GM19324 (cell line): ENCODE measurements around the gene PRKAA2.

ENCODE experiments used
- ATAC-seq: cut with Tn5 transposase; IDR thresholded peaks from one replicate; pipeline ENCODE4 v1.9.1; 2021; ENCODE audit warnings: mild to moderate bottlenecking, moderate library complexity; ENCODE audit not compliant: unreplicated experiment, low FRiP score

The PRKAA2 gene

DNA sequence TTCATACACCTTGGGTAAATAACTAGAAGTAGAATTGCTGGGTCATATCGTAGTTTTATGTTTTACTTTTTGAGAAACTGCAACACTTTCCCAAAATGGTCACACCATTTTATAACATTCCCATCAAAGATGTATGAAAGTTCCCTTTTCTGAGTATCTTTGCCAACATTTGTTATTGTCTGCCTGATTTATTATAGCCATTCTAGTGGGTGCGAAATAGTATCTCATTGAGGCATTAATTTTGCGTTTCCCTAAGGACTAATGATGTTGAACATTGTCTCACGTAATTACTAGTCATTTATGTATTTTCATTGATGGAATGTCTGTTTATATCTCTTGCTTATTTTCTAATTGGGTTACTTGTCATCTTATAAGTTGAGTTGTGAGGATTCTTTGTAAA, 3.4 kb downstream of the PRKAA2 start:
- ATAC-seq, result no peak

DNA sequence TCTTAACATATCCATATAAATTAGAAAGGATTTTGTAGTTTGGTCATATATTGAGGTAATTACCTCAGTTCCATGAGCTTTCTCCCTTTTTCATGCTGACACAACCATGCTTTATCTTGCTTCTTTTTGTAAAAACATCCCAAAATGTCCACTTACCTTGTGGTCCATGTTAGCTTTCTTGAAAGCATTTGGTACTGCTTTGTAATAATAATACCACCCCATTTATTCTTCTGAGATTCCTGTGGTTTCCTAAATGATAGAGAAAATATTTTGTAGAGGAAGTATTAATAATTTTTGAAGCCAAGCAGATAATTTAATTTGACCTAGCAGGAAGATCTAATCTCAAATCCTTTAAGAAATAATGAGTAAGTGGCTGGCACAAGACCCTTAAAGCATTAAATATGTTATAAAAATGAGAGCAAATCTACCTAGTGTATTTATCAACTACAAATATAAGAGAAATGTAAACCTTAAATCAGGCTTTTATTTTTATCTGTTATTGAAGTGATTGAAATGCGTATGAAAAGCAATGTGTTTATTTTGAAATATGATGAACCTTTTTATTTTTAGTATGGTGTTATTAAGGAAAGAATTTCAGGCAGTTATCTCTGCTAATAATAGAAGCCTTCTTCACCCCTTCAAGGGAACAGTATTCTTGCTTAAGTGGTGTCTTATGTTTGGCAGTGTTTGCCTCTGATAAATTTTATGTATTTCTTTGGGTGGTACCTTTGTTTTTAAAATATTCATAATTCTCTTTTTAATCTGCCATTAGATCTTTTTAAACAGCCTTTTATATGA, 9.2 kb downstream of the PRKAA2 start:
- ATAC-seq, result no peak

DNA sequence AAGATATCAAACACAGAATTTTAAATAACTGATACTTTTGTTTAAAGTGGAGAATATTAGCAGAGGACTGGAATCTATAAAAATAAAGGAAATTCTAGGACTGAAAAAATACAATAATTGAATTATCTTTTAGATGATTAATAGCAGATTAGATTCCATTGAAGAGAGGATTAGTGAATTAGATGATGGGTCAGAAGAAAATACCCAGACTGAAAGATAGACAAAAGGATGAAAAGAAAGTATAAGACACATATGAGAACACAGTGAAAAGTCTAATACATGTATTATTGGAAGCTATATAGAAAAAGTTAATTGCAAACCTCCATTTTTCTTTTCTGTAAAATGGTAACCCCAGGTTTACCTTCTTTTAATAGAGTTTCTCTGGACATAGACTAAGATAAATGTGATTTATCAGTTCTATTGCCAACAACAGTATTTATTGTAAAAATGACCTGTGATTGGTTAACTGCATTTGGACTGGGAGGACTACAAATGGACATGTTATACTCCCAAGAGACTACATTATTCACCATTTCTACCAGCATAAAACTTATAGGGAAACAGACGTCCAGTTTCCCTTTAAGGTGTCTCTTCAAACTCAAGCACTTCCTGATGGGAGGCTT, 11.0 kb downstream of the PRKAA2 start:
- ATAC-seq, result no peak

DNA sequence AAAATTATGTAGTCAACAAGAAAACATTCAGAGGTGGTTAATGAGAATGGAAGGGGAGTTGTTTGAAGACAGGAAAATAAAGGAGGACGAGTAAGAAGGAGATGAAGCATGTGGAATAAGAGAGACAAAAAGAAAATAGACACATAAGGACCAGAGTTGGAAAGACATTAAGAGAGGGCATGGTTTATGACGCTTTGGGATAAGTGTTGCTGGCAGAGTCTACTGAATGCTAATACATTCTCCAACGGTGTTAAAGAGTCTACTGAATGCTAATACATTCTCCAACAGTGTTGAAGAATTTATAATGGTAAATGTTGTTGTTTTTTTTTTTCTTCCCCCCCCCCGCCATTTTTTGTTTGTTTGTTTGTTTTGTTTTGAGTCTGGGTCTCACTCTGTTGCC, 13.1 kb downstream of the PRKAA2 start:
- no peak for ATAC-seq

DNA sequence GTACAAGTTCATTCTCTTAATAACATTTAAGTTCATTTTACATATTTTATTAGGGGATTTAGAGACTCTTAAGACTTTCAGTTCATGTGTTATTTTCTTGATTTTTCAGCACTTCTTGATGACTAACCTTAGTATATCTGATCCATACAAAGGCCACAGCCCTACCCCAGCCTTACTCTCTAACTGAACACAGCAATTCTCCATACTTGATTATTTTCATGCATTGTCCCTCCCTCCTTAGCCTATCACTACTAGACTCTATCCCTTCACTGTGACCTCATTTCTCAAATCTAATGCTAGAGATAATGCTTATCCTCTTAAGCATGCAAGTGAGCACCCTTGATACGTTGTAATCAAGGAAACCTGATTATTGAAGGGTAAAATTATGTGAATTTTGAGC, 15.2 kb downstream of the PRKAA2 start:
- no peak for ATAC-seq

DNA sequence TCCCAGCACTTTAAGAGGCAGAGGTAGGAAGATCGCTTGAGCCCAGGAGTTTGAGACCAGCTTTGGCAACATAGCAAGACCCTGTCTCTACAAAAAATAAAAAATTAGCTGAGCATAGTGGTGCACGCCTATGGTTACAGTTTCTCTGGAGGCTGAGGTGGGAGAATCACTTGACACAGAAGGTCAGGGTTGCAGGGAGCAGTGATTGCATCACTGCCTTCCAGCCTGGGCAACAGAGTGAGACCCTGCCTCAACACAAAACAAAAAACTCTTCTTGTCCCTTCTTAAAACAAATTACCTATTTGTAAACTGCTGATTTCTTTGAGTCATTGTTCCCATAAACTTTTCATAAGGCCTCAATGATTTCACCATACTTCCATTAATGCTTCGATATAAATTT, 18.7 kb downstream of the PRKAA2 start:
- ATAC-seq, result no peak

DNA sequence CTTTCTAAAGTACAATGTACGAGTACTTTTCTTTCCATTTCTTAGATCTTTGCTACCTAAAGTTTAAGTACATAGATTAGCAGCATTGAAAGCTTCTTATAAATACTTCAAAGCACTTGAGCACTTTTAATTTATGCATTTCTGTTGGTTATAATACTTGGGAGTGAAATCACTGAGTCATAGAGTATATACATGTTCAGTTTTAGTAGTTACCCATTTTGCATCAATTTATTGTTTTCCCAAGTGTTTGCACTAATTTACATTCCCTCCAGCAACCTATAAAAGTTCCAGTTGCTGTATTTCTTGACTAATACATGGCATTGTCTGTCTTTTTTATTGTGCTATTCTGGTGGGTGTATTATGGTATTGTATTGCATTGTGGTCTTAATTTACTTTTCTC, 20.3 kb downstream of the PRKAA2 start:
- ATAC-seq, result no peak

DNA sequence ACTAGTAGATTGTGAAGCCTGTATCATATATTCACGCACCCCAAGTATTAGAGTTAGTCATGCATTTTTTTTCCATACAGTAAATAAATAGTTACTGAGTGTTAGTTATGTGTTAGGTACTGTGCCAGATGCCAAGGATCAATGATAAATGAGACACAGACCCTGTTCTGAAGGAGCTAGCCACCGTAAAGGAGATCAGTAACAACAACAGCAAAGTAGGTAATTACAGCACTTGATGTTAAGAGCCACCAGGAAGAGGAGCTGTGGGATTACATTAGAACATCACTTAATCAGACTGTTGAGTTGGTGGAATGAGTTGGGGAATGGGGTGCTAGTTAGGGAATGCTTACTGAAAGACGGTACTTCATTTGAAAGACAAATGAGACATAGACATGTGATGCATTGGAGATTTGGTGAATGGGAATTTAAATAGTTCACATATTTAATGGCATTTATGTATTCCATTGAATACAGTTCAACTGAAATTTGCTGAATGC, 21.0 kb downstream of the PRKAA2 start:
- no peak for ATAC-seq

DNA sequence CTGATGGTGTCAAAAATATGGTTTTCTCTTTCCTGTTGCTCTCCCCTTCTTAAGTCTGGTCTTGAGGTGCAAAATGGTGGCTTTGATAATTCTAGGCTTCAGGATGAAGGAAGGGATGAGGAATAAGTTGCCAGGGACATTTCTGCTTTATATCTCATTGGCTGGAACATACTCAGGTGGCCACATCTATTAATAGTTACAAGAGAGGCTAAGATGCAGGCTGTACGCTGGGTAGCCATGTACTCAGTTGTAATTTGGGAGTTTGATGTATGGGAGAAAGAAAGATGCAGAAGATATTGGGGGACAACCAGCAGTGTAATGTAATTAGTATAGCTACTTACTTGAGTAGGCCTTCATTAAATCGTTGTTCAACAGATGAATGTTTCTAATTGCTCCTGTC, 25.2 kb downstream of the PRKAA2 start:
- ATAC-seq, result no peak

DNA sequence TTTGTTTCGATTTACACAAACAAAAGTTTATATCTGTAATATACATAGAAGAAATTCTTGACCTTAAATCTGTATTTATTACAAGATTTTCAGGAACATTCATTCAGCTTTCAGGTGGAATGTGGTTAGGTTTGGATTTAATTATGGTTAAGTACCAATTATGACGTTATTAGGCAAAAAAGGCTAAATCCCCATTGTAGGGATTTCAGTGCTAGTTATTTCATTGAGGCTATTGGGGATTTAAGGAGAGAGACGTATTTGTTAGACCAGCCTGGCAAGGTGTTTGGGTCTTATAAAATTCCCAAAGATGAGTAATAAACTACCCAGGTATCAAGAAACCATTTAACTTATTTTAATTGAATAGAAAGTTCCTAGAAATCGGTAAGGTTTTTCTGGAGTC, 26.0 kb downstream of the PRKAA2 start:
- ATAC-seq, result no peak

DNA sequence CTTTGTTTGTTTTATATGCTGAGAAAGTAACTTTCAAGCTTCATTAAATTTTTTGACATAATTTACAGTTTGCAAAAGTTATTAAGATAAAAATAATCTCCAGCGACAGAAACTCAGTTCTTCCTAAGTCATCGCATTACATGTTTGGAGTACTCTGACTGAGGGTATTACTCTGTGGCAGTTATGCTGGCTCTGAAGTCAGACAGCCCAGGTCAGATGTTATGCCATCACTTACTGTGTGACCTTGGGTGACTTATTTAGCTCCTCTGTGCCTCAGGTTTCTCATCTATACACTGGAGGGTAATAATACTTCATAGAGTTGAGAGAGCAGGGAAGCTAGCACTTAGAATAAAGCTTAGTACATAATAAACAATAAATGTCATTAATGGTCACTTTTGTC, 26.4 kb downstream of the PRKAA2 start:
- no peak for ATAC-seq

DNA sequence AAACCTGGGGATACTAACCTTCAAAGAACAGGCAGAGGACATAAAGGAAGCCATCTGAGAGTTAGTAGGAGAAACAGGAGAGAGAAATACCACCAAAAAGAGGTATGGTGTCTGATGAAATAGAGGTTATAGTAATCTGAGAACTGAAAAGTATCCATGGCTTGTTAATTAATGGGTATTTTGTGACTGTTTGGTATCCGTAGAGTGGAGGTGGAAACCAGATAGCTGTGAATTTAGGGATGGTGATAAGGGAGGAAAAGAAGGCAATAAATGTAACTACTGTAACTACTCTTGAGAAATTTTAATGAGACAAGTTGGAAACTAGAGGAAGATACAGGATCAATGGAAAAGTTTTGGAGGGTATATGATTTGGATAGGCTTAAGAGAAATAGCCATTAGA, 27.5 kb downstream of the PRKAA2 start:
- no peak for ATAC-seq

DNA sequence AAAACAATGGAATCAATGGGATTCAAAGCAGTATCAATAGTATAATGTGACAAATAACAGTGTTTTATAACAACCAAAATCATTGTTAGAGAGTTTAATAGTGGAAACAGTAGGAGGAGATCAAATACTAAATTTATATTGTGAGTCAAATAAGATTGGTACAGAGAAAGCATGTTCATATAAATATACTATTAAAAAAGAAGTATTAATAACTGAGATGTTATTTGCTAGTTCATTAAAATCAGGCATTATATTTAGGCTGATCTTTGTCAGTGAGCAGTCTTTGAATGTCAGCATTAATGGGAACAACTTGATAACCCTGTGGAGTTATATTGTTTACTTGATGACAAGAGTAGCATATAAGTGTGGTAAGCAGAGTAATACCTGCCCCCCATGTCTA, 30.6 kb downstream of the PRKAA2 start:
- no peak for ATAC-seq

DNA sequence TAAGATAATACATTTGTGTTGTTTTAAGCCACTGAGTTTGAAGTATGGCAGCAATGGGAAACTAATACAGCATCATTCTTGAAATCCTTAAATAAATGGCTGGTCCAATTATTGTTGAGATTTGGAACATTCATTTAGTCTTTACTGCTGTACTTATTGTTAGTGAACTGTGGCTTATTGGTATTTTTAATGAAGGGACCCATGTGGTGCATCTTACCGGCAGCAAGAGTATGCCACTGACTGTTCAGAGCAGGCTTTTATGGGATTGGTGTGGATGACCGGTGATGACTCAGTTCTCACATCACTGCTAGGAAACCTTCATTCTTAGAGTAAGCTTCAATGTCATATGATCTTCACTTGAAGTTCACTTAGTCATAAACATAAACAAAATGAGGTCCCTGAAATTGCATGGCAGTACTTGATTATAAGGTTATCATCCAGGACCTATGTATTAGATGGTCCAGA, 31.5 kb downstream of the PRKAA2 start:
- no peak for ATAC-seq

DNA sequence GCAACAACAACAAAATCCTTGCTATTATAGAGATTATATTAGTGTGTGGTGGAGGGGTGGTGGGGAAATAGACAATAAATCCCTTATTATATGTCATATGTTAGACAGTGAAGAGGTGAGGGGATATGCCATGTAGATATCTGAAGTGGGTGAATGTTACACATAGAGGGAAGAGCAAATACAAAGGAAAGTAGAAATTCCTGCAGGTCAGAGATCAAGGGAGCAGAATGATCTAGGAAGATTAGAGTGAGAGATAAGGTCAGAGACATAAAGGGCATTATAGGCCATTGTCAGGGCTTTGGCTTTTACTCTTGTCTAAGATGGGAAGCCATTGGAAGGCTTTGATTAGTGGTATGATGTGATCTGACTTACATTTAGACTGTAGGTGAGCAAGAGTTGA, 38.5 kb downstream of the PRKAA2 start:
- no peak for ATAC-seq

DNA sequence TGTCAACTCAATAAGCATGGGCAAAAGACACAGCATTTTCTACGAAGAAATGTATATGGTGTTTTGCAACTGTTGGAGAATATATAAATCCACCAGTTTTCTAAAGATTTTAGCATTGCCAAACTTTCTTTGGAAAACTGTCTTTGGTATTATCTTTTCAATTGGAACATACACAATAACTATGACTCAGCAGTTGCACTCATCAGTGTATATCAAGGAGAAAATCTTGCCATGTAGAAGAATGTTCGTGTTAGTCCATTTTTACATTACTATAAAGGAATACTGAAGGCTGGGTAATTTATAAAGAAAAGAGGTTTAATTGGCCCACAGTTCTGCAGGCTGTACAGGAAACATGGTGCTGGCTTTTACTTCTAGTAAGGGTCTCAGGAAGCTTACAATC, 41.1 kb downstream of the PRKAA2 start:
- ATAC-seq, result no peak

DNA sequence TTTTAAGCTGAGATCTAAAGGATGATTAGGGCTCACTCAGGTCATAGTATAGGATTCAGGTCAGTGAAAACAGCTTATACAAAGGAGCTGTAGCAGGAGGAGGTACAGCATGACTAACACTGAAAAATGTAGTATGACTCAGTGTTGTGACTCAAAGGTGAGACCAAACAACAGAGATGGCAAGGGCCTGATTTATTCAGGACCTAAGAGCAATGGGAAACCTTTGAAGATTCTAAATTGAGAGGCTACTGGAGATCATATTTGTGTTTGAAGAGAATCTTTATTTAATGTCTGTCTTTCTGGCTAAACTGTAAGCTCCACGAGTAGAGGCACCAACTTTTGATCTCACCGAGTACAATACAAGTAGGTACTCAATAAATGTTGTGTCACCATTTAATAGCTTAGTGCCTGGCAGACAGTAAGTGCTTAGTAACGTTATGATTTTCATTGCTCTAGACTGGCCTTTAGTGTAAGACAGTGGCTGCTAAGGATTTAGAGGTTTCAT, 43.5 kb downstream of the PRKAA2 start:
- no peak for ATAC-seq

DNA sequence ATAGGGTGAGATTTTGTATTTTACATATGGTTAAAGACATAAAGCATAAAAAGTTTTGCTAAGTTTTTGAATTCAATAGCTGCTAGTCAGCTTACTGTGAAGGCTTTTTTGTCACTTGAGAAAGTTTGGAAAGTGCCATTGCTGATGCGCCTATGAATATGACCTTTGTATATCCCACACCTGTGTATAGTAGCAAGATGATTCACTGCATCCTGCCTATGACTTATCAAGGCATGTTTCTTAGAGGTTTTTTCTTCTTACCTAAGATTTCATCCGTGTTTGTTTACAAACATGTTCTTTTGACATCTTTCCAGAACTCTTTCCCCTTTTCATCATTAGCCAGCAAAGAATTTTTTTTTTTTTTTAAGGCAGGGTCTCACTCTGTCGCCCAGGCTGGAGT, 51.5 kb downstream of the PRKAA2 start:
- ATAC-seq, result no peak

DNA sequence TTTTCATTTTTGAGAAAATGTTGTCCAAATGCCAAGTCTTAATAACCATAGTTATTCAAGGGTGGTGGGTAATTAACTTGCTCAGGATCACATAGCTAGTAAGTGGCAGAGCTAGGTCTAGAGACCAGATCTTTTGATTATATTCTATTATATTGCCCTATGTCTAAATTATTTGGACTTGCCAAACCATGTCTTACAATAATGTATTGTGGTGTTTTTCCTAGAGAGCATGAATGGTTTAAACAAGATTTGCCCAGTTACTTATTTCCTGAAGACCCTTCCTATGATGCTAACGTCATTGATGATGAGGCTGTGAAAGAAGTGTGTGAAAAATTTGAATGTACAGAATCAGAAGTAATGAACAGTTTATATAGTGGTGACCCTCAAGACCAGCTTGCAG, 58.6 kb downstream of the PRKAA2 start:
- no peak for ATAC-seq

DNA sequence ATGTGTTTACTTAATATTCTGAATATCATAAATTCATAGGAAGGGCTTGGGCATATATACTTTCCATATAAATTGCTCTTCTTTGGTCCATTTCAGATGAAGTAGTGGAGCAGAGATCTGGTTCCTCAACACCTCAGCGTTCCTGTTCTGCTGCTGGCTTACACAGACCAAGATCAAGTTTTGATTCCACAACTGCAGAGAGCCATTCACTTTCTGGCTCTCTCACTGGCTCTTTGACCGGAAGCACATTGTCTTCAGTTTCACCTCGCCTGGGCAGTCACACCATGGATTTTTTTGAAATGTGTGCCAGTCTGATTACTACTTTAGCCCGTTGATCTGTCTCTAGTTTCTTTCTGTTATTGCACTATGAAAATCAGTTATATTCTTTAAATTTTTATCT, 62.3 kb downstream of the PRKAA2 start:
- no peak for ATAC-seq

DNA sequence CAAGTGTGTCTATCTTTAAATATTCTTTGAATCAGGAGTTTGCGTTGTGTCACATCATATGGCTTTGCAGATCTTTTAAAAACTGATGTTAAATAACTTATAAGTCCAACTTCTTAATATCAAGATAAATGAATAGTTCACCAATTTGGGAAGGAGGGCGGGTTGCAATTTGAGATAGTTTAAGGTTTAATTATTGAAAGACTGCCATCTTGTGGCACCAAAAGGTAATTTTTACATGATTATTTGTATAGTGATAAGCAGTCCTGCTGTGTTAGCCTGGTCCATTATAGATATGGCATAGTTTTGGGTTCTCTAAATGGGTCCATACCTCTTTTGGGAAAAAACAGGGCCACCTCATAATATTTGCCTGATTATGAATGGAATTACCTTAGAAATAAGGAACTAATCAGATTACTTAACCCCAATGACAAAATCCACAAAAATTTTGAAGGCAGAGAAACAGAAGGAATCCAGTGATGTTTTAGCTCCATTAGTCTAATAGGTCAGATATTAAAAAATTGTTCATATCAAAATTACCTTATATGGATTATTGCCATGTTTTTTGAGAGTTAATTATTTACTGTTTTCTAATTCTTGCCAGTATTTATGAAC, 64.3 kb downstream of the PRKAA2 start:
- ATAC-seq, result no peak

DNA sequence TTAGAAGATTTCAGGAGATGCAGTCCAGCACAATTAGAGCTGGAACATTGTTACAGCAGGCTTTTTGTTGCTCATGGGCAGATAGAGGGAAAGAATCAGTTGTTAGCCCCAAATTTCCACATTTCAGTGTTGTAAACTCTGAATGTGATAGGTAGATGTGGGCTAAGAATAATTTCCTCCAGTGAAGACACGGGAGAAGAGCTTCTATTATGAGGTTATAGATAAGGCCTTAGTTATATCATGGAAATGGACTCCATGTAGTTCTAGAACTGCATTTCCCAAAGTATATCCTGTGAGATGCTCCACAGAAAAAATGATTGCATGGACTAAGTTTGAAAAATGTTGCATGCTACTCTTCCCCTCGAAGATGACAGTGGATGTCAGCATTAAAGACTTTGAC, 64.9 kb downstream of the PRKAA2 start:
- no peak for ATAC-seq
